ENCODE results near the gene UNC93B1. TPM values are rescaled to one million over a fixed set of nuclear protein-coding genes. Genes with fewer than 3 reads are reported as not detected.
"Not testable (repeated sequence)": the region's sequence is repeated elsewhere in the genome, so short reads cannot be mapped to it uniquely, and the experiment has no call there.

Gene UNC93B1
- total RNA-seq, 1 donor from 2014 or later: 74.7 TPM

DNA sequence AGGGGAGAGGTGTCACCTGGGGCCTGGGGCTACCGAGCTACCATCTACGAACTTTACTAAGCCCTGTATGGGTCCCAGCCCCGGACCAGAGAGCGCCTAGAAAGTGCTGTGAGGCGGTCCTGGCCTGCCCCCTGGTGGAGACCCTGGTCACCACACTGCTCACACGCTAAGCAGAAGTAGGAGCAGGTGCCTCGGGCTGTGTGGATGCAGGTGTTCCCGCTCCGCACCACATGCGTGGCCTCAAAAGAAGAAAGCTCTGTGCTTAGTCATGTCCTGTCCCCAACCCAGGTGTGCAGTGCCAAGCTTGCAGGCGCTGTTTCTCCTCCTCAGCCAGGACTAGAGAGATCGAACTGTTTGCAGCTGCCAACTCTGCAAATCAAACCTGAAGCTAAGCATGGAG lies 10.1 kb downstream of the UNC93B1 start:
- H3K36me3 ChIP-seq; intact Hi-C loops (cut with DNase I): not testable (repeated sequence)
- TF ChIP-seq, protein P1, sequence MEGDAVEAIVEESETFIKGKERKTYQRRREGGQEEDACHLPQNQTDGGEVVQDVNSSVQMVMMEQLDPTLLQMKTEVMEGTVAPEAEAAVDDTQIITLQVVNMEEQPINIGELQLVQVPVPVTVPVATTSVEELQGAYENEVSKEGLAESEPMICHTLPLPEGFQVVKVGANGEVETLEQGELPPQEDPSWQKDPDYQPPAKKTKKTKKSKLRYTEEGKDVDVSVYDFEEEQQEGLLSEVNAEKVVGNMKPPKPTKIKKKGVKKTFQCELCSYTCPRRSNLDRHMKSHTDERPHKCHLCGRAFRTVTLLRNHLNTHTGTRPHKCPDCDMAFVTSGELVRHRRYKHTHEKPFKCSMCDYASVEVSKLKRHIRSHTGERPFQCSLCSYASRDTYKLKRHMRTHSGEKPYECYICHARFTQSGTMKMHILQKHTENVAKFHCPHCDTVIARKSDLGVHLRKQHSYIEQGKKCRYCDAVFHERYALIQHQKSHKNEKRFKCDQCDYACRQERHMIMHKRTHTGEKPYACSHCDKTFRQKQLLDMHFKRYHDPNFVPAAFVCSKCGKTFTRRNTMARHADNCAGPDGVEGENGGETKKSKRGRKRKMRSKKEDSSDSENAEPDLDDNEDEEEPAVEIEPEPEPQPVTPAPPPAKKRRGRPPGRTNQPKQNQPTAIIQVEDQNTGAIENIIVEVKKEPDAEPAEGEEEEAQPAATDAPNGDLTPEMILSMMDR (IDR thresholded peaks at IDR 0.05): peak; percentile 19 to 41 (median 34)

DNA sequence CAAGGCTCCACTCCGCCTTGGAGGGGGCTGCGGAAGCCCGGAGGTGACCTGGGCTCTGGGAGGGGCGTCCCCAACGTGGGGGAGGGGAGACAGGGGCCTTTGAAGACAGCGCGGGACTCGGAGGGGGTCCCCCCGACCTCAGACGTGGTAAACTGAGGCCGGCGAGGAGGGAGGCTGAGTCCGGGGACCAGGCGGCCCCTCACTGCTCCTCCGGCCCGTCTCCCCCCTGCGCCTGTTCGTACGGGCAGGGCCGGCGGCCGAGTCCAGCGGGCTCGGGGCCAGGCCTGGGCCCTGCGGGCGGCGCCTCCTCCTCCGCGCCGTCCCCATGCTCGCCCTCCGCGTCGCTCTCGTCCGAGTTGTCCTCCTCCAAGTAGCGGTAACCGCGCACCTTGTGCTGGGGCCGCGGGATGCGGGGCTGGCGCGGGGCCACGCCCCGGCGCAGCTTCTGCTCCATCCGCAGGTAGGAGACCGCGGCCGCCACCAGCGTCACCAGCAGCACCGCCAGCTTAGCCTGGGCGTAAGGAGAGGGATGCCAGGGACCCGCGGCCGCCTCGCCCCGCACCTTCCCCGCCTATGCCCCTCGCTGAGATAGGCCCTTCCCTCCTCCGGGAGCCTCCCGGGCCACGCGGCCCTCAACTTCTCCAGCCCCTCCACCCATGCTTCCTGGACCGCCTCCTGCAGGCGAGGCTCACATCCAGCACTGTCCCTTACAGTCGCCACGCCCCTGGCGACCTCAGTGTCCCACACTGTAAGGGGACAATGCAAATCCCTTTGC lies 12.4 kb downstream of the UNC93B1 start:
- H3K9me3 ChIP-seq; H3K27ac ChIP-seq; intact Hi-C loops (cut with DNase I); H3K27me3 ChIP-seq; H3K4me1 ChIP-seq; DNase-seq (ENCODE audit: low spot score in 2 of 2); H3K36me3 ChIP-seq: not testable (repeated sequence)
- H3K4me3 ChIP-seq: peak overlapping the region; percentile 21 to 55

More for the DNA sequence above, 10.1 kb downstream of the UNC93B1 start:
- H3K4me1 ChIP-seq; H3K27me3 ChIP-seq; H3K27ac ChIP-seq; H3K9me3 ChIP-seq; DNase-seq (ENCODE audit: low spot score in 2 of 2); H3K4me3 ChIP-seq: not testable (repeated sequence)

DNA sequence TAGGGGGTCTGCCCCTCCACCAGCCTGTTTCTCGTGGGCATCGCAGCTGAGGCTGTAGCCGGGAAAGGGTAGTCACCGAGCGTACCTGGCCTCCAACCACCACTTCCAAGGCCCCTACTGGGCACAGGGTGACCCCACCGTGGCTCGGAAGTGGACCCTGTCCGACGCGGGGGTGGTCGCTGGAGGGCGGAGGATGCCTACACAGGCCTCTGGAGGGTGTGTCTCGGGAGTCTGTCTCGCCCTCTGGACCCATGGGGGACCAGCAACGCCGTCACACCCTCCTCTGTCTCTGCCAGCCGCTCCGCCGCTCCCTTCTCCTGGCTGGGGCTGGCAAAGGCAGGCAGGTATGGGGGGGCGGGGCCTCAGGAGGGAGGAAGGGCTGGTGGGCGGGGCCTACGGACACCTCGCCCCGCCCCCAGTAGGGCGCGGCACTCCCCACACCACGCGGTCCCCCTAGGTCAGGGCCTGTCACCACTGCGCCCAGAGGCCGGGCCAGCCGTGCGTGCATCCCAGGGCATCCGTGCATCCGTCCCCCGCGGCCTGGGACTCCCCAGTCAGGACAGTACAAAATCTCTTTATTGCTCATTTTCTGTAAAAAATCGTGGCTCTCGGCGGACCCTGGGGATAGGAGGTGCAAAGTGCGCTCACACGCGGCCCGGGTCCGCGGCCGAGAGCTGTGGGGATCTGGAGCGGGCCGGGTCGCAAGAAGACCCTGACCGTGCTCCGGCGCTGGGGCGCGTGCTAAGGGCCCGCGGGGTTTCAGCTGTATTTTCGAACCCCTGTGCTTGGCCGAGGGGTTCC lies 13.2 kb downstream of the UNC93B1 start:
- DNase-seq (ENCODE audit: low spot score in 2 of 2); H3K36me3 ChIP-seq; H3K4me1 ChIP-seq; H3K27me3 ChIP-seq; H3K9me3 ChIP-seq; intact Hi-C loops (cut with DNase I); H3K27ac ChIP-seq: not testable (repeated sequence)
- H3K4me3 ChIP-seq: peak overlapping the region; percentile 21 to 55

DNA sequence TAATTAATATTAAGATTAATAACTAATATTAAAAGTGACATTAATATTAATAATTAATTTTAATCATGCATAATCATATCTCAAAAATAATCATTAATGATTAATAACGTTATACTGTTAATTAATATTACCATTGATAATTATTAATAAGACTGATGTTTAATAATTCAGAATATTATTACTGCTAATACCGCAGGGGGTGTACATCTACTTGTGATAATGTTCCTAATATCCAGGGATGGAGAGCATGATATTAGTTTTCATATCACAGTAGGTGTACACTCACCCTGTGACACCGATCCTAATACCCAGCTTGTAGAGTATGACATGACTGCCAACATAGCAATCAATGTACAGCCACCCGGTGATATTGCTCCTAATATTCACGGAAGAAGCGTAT lies 18.6 kb downstream of the UNC93B1 start:
- H3K4me1 ChIP-seq; H3K4me3 ChIP-seq; DNase-seq (ENCODE audit: low spot score in 2 of 2); H3K27me3 ChIP-seq; H3K9me3 ChIP-seq; intact Hi-C loops (cut with DNase I); H3K36me3 ChIP-seq; H3K27ac ChIP-seq: not testable (repeated sequence)

DNA sequence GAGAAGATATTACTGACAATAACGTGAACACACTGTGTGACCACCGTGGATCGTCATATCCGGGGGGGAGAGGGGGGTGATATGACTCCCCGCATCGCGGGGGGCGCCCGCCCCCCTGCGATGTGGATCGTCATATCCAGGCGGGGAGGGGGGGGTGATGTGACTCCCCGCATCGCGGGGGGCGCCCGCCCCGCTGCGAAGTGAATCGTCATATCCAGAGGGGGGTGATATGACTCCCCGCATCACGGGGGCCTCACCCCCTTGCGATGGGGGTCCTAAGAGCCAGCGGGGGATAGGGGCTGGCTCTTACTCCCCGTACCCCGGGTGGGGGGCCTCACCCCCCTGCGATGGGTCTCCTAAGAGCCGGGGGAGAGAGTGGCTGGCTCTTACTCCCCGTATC lies 19.9 kb downstream of the UNC93B1 start:
- Histone ChIP-seq H3K4me3 (no peak overlapping the region), H3K4me1 (no peaks in the 10 kb centered on the region), H3K27me3 (no peaks in the 10 kb centered on the region), H3K9me3 (no peaks in the 10 kb centered on the region), H3K27ac (no peak overlapping the region), H3K36me3 (no peaks in the 10 kb centered on the region)
- TF ChIP-seq, protein P1 (IDR thresholded peaks at IDR 0.05): no peak
- intact Hi-C loops (cut with DNase I): no loop called here
- DNase-seq (ENCODE audit: low spot score in 2 of 2): peak in 1 of 2 donors; percentile 18

DNA sequence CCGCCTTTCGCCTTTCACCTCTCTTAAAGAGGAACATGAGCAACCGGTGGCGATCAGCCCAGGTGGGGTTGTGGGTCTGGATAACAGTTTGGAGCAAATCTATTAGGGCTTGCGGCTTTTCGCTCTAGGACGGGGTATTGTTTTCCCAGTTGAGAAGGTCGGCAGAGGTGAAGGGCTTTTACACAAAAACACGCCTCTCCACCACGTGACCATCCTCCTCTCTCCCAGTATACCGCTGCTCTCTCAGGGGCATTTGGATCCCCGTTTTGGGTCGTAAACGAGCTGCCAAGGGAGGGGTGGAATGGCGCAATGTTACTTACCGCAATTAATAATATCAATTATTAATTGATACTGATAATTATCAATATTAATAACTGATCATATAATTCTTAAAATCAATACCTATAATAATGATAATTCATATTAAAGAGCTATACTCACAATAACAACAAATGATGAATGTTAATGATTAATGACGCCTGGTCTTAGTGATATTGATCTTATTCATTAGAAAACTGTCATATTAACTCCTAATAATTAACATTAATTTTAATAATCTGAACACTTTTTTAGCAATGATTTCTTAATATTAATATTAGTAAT lies 21.5 kb downstream of the UNC93B1 start:
- H3K9me3 ChIP-seq; H3K36me3 ChIP-seq; intact Hi-C loops (cut with DNase I); H3K27me3 ChIP-seq; H3K27ac ChIP-seq; H3K4me3 ChIP-seq; H3K4me1 ChIP-seq: not testable (repeated sequence)
- DNase-seq (ENCODE audit: low spot score in 2 of 2): peak in 1 of 2 donors; percentile 38

DNA sequence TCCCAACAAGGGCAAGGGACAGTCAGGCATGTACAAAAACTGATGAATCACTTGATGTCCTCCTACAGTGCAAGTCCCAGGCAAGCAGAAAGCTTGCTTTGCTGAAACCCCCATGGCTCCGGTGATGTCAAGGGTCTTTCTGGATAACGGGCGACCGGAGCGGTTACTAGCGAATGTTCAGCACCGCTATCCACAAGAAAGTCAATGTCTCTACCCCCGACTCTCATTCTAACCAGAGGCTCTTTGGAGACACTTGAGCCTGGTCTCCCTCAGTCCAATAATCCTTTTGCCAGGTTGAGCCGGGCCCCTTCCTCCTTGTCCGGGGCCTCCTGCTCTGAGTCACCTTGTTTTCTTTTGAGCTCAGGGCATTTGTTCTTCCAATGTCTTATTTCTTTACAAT lies 22.7 kb downstream of the UNC93B1 start:
- peak in 1 of 2 donors; percentile 12 for DNase-seq (ENCODE audit: low spot score in 2 of 2)
- H3K9me3 ChIP-seq; H3K36me3 ChIP-seq; H3K4me3 ChIP-seq; H3K4me1 ChIP-seq; H3K27ac ChIP-seq; intact Hi-C loops (cut with DNase I); H3K27me3 ChIP-seq: not testable (repeated sequence)

DNA sequence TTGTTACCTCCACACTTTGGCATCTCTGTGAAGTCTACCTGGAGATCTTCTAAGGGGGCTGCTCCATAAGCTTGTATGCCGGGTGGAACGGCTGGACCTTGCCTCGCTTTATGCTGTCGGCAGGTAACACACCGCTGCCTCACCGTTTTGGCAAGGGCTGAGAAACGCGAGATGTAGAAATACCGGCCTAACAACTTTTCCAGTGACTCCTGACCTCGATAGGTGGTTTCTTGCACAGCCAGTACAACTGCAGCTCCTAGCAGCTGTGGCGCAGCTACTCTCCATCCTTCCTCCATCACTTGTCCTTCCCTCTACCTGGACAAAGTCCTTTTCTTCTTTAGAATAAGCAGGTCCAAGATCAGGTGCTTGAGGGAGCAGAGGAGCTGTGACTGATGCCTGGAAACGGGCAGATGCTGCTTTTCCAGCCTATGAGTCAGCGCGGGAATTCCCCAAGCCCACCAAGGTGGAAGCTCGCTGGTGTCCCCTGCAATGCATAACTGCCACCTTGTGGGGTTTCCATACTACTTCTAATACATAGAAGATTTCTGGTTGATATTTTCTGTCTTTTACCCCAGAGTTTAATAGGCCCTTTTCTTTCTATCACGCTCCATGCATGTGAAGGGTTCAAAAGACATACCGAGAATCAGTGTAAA lies 25.0 kb downstream of the UNC93B1 start:
- peak in 1 of 2 donors; percentile 45 for DNase-seq (ENCODE audit: low spot score in 2 of 2)
- H3K27me3 ChIP-seq; intact Hi-C loops (cut with DNase I); H3K36me3 ChIP-seq; H3K4me3 ChIP-seq; H3K27ac ChIP-seq; H3K9me3 ChIP-seq; H3K4me1 ChIP-seq: not testable (repeated sequence)

DNA sequence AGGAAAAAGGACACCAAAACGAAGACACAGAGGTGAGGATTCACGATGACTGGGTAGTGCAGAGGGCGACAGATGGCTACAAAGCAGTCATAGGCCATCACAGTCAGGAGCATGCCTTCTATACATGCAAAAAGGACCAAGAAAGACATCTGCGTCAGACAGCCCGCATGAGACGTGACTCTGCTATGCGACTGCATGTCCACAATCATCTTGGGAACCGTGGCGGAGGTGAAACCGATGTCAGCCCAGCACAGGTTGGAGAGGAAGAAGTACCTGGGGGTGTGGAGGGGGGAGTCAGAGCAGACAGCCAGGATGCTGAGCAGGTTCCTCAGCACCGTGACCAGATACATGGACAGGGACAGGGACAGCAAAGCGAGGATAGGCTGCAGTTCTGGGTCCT lies 29.2 kb downstream of the UNC93B1 start:
- H3K27ac ChIP-seq; H3K4me3 ChIP-seq; H3K4me1 ChIP-seq; intact Hi-C loops (cut with DNase I); H3K27me3 ChIP-seq; H3K9me3 ChIP-seq; H3K36me3 ChIP-seq; DNase-seq (ENCODE audit: low spot score in 2 of 2): not testable (repeated sequence)

DNA sequence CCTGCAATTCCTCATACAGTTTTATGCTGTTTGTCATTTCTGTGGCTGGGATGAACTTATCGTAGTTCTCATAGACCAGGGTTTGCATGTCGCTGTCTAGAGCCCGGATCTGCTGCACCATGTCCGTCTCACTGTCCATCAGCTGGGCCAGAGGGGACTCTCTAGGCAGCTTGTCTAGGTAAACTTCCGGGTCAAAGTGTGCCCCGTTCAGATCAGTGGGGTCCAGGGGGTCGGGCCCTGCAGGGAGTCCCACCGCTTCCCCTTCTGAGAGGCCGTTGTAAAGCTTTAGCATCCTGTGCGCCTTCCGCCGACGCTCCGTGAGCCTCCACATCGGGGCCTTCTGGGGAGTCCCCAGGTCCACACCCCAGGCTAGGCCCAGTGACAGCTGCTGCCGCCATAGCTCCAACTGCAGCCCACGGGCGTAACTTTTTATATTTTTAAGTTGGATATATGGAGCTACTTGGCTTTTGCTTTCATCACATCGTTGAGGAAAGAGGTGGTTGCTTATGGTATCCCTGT lies 38.0 kb downstream of the UNC93B1 start:
- DNase-seq (ENCODE audit: low spot score in 2 of 2); H3K9me3 ChIP-seq; H3K27me3 ChIP-seq: not testable (repeated sequence)

DNA sequence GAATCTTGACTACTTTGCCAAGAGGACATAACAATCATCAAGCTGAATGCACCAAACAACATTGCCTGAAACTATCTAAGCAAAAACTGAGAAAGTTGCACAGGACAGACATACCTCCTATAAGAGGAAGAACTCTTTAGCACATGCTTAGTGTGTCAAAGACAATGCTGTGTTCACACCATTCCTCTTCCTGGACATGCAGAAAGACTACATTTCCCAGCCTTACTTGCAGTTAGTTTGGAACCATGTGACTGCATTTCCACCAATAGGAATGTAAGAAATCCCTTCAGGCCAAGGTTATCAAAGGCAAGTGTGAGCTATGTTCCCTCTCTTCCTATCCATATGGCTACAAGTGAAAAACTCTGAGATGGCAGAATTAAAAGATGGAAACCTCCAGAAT lies 39.2 kb downstream of the UNC93B1 start:
- H3K36me3 ChIP-seq; H3K27me3 ChIP-seq; H3K9me3 ChIP-seq; H3K4me3 ChIP-seq; intact Hi-C loops (cut with DNase I); H3K4me1 ChIP-seq; DNase-seq (ENCODE audit: low spot score in 2 of 2); H3K27ac ChIP-seq: not testable (repeated sequence)

More for the DNA sequence above, 38.0 kb downstream of the UNC93B1 start:
- H3K4me1 ChIP-seq; H3K27ac ChIP-seq; intact Hi-C loops (cut with DNase I); H3K36me3 ChIP-seq; H3K4me3 ChIP-seq: not testable (repeated sequence)
